ENCODE results near the gene DHRS1. TPM values are rescaled to one million over a fixed set of nuclear protein-coding genes. Genes with fewer than 3 reads are reported as not detected.

Gene DHRS1
- 9.9 TPM for polyA plus RNA-seq (2012; ENCODE audit: insufficient read length, low read depth)

GRCh38 chr14:24299255-24300191 is at the start of gene DHRS1, which contains the start of gene NOP9:
TSS of gene DHRS1 (minus strand) at chr14:24299780. CDS start at chr14:24299106, 674 bp downstream.
TSS of gene NOP9 (plus strand) at chr14:24299850. CDS start at chr14:24299955, 105 bp downstream.
- TF ChIP-seq POLR2AphosphoS5 (IDR thresholded peaks at IDR 0.05; ENCODE audit: low read depth, low read length) (peak; percentile 74), SIN3A (IDR thresholded peaks at IDR 0.05; ENCODE audit: borderline replicate concordance, insufficient read depth, low read length) (0 out of 2 replicates have a peak, but pooled peaks have one; percentile 62), TAF1 (IDR thresholded peaks at IDR 0.05; ENCODE audit: borderline replicate concordance, insufficient read depth, low read length) (no peak)

DNA sequence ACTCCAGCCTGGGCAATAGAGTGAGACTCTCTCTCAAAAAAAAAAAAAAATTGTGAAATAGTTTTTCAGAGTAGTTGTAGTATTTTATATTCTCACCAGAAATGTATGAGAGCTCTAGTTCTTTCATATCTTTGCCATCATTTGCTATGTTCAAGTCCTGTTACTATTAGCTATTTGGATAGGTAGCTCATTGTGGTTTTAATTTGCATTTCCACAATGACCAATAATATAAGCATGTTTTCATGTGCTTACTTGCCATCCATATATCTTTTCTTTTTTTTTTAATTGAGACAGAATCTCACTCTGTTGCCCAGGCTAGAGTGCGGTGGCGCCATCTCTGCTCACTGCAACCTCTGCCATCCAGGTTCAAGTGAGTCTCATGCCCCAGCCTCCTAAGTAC is 48.6 kb upstream of the DHRS1 start:
- no peak for TF ChIP-seq POLR2AphosphoS5 (IDR thresholded peaks at IDR 0.05; ENCODE audit: low read depth, low read length)
- TF ChIP-seq FOXP2 (optimal IDR thresholded peaks at IDR 0.05; ENCODE audit: borderline replicate concordance, extremely low read depth, extremely low read length, insufficient read depth): no peak
- TF ChIP-seq SIN3A (IDR thresholded peaks at IDR 0.05; ENCODE audit: borderline replicate concordance, insufficient read depth, low read length): no peak
- no peak for TF ChIP-seq TAF1 (IDR thresholded peaks at IDR 0.05; ENCODE audit: borderline replicate concordance, insufficient read depth, low read length)

- TF ChIP-seq FOXP2 (optimal IDR thresholded peaks at IDR 0.05; ENCODE audit: borderline replicate concordance, extremely low read depth, extremely low read length, insufficient read depth) (no peak), POLR2AphosphoS5 (IDR thresholded peaks at IDR 0.05; ENCODE audit: low read depth, low read length) (no peak), SIN3A (IDR thresholded peaks at IDR 0.05; ENCODE audit: borderline replicate concordance, insufficient read depth, low read length) (no peak), TAF1 (IDR thresholded peaks at IDR 0.05; ENCODE audit: borderline replicate concordance, insufficient read depth, low read length) (no peak)
- TF ChIP-seq, protein P1, sequence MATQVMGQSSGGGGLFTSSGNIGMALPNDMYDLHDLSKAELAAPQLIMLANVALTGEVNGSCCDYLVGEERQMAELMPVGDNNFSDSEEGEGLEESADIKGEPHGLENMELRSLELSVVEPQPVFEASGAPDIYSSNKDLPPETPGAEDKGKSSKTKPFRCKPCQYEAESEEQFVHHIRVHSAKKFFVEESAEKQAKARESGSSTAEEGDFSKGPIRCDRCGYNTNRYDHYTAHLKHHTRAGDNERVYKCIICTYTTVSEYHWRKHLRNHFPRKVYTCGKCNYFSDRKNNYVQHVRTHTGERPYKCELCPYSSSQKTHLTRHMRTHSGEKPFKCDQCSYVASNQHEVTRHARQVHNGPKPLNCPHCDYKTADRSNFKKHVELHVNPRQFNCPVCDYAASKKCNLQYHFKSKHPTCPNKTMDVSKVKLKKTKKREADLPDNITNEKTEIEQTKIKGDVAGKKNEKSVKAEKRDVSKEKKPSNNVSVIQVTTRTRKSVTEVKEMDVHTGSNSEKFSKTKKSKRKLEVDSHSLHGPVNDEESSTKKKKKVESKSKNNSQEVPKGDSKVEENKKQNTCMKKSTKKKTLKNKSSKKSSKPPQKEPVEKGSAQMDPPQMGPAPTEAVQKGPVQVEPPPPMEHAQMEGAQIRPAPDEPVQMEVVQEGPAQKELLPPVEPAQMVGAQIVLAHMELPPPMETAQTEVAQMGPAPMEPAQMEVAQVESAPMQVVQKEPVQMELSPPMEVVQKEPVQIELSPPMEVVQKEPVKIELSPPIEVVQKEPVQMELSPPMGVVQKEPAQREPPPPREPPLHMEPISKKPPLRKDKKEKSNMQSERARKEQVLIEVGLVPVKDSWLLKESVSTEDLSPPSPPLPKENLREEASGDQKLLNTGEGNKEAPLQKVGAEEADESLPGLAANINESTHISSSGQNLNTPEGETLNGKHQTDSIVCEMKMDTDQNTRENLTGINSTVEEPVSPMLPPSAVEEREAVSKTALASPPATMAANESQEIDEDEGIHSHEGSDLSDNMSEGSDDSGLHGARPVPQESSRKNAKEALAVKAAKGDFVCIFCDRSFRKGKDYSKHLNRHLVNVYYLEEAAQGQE (IDR thresholded peaks at IDR 0.05; ENCODE audit: insufficient read depth in 1 of 2, low read depth in 2 of 2, low read length in 2 of 2): no peak
Measured at GRCh38 chr14:24347134-24347533, 47.6 kb upstream of the DHRS1 start.

DNA sequence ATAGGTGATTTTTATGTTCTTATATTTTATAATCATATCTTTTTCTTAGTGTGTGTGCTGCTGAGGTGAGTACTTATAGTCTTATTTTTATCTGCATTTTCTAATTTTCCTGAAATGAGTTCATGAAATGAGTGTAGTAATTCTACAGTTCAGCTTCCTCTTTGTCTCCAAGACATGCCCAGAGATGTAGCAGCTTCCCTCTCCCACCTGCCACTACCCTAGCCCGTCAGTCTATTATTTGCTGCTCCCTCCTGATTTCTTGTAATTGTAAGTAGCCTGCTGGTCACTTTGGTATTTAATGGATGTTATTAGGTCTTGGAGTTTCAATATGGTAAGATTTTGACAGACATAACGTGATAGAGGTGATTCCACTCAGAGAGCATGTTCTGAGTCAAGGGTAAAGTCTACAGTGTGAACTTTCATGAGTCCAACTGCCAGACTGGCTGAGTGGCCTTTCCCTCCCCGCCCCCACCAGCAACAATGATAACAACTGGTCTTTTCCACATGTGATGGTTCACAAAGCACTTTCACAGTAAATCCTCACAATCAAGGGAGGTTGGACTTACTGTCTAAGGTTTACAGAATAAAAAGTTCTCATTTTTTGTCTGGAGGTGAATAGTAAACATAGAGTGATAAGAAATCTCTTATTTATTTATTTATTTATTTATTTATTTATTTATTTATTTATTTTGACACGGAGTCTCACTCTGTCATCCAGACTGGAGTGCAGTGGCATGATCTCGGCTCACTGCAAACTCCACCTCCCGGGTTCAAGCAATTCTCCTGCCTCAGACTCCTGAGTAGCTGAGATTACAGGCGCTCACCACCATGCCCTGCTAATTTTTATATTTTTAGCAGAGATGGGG is 44.4 kb upstream of the DHRS1 start:
- no peak for TF ChIP-seq FOXP2 (optimal IDR thresholded peaks at IDR 0.05; ENCODE audit: borderline replicate concordance, extremely low read depth, extremely low read length, insufficient read depth)
- TF ChIP-seq, protein P1 (IDR thresholded peaks at IDR 0.05; ENCODE audit: insufficient read depth in 1 of 2, low read depth in 2 of 2, low read length in 2 of 2): no peak
- no peak for TF ChIP-seq POLR2AphosphoS5 (IDR thresholded peaks at IDR 0.05; ENCODE audit: low read depth, low read length)
- no peak for TF ChIP-seq TAF1 (IDR thresholded peaks at IDR 0.05; ENCODE audit: borderline replicate concordance, insufficient read depth, low read length)
- TF ChIP-seq SIN3A (IDR thresholded peaks at IDR 0.05; ENCODE audit: borderline replicate concordance, insufficient read depth, low read length): no peak

DNA sequence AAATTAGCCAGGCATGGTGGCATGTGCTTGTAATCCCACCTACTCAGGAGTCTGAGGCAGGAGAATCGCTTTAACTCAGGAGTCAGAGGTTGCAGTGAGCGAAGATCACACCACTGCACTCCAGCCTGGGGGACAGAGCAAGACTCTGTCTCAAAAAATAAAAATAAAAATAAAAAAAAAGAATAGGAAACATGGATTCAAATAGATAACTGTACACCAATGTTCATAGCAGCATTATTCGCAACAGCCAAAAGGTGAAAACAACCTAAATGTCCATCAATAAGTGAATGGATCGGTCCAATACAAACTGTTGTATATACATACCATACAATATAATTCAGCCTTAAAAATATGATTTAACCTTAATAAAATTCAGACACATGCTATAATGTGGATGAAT is 43.3 kb upstream of the DHRS1 start:
- TF ChIP-seq FOXP2 (optimal IDR thresholded peaks at IDR 0.05; ENCODE audit: borderline replicate concordance, extremely low read depth, extremely low read length, insufficient read depth): no peak
- TF ChIP-seq POLR2AphosphoS5 (IDR thresholded peaks at IDR 0.05; ENCODE audit: low read depth, low read length): no peak
- TF ChIP-seq, protein P1 (IDR thresholded peaks at IDR 0.05; ENCODE audit: insufficient read depth in 1 of 2, low read depth in 2 of 2, low read length in 2 of 2): no peak
- TF ChIP-seq SIN3A (IDR thresholded peaks at IDR 0.05; ENCODE audit: borderline replicate concordance, insufficient read depth, low read length): no peak
- no peak for TF ChIP-seq TAF1 (IDR thresholded peaks at IDR 0.05; ENCODE audit: borderline replicate concordance, insufficient read depth, low read length)

All from PFSK-1 (cell line).